Smooth muscle cell (in vitro differentiated cells): ENCODE results near the gene FYN. TPM values are rescaled to one million over a fixed set of nuclear protein-coding genes. Genes with fewer than 3 reads are reported as not detected.

Experiments used
- DNase-seq: peaks from one replicate; lab custom pipeline; 2025; ENCODE audit not compliant: unreplicated experiment; lab: John Stamatoyannopoulos, UW
- H2AFZ ChIP-seq: fragments of 200-600 bp; sonication (generic); 2 replicates; pipeline ENCODE4 v1.6.0; 2016; ENCODE audit warnings: antibody characterized with exemption, low read depth, mild to moderate bottlenecking
- H3F3A ChIP-seq: fragments of 200-600 bp; sonication (generic); 2 replicates; pipeline ENCODE4 v1.6.0; 2017; ENCODE audit warnings: antibody characterized with exemption, low read depth
- H3K27ac ChIP-seq: fragments of 200-600 bp; sonication (generic); 2 replicates; pipeline ENCODE4 v1.5.1; 2016; ENCODE audit warnings: low read depth, mild to moderate bottlenecking
- H3K27me3 ChIP-seq: fragments of 200-600 bp; sonication (generic); 2 replicates; pipeline ENCODE4 v1.6.1; 2016; ENCODE audit warnings: low read depth, mild to moderate bottlenecking
- H3K36me3 ChIP-seq: fragments of 200-600 bp; sonication (generic); 2 replicates; pipeline ENCODE4 v1.5.1; 2016; ENCODE audit warnings: low read depth
- H3K4me1 ChIP-seq: fragments of 200-600 bp; sonication (generic); 2 replicates; pipeline ENCODE4 v1.5.1; 2016; ENCODE audit warnings: low read depth
- H3K4me2 ChIP-seq: fragments of 200-600 bp; sonication (generic); 2 replicates; pipeline ENCODE4 v1.6.0; 2016; ENCODE audit warnings: mild to moderate bottlenecking
- H3K4me3 ChIP-seq: fragments of 200-600 bp; sonication (generic); 2 replicates; pipeline ENCODE4 v1.5.1; 2016; ENCODE audit warnings: mild to moderate bottlenecking
- H3K79me2 ChIP-seq: fragments of 200-600 bp; sonication (generic); 2 replicates; pipeline ENCODE4 v1.6.0; 2016; ENCODE audit warnings: low read depth, mild to moderate bottlenecking
- H3K9ac ChIP-seq: fragments of 200-600 bp; sonication (generic); 2 replicates; pipeline ENCODE4 v1.6.0; 2016; ENCODE audit warnings: low read depth
- H3K9me3 ChIP-seq: fragments of 200-600 bp; sonication (generic); replicated peaks from 2 replicates; pipeline ENCODE4 v1.5.1; 2016; ENCODE audit warnings: low read depth
- H4K20me1 ChIP-seq: fragments of 200-600 bp; sonication (generic); 2 replicates; pipeline ENCODE4 v1.6.0; 2016; ENCODE audit warnings: low read depth
- WGBS: methylation state at CpG from one replicate; pipeline ENCODE4 v1.1.7; 2016; ENCODE audit warnings: low lambda C conversion rate; 5-methylcytosine and 5-hydroxymethylcytosine counted together
- polyA plus RNA-seq: library from polyadenylated mRNA; unstranded; fragments of >200 nt; fragmentation: Nextera tagmentation; extraction: Ambion mirVana; gene quantifications from 2 replicates; pipeline ENCODE4 v1.2.1, GENCODE V29; 2016
- total RNA-seq: library from RNA; depleted of rRNA; stranded (reverse); fragments of >200 nt; gene quantifications from 2 replicates; pipeline ENCODE4 v1.2.3, GENCODE V29; 2014
- TF ChIP-seq, protein P1 (sequence below): fragments of 200-600 bp; sonication (generic); IDR thresholded peaks from 2 replicates; pipeline ENCODE4 v1.5.1; 2017; ENCODE audit warnings: borderline replicate concordance, mild to moderate bottlenecking, antibody characterized with exemption; ENCODE audit not compliant: insufficient read depth, poor library complexity, severe bottlenecking

The FYN gene
- total and polyA plus RNA-seq, 2 experiments from 2014 or later: 110 to 138 TPM

DNA sequence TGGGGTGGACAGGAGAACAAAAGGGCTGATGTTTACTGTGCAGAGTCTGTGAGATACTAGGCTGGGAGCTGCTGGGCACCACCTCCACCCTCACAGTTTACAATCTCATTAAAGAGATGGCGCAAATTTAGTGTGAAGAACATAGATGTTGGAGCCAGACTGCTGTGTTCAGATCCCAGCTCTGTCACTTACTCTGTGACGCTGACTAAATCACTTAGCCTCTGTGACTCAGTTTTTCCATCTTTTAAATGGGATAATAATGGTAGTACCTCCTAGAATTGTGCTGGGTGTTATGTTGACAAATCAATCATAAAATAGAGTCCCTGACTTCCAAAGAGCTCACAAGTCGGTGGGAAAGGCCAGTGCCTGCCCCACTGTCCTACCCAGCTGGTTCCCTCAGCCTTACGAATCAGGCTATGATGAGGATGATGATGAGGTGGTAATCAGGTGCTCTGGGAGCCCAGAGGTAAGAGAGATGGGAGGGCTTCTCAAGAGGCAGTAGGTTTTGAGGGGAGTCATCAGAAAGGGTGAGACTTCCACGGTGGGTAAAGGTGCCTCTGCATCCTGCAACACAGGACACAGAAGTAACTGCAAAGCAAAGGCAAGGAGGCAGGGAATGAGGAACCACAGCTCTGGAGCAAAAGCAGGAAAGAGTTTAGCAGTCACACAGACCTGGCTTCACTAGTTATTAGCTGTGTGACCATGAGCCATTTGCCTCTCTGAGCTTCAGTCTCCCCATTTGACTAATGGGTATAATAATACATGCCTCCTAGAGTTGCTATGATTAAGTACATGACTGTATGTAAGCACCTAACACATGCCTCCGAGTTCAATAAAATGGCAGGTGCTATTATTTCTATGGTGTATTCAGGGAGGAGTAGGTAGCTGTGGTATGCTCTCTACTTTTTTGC, 8.9 kb downstream of the FYN start:
- Histone ChIP-seq H4K20me1 (peaks cover 100% of the 10 kb centered on the region), H3K4me3 (no peak overlapping the region), H3K4me1 (peaks cover 24% of the 10 kb centered on the region), H2AFZ (no peak overlapping the region), H3K9ac (no peak overlapping the region), H3K4me2 (no peak overlapping the region), H3F3A (no peaks in the 10 kb centered on the region), H3K36me3 (no peaks in the 10 kb centered on the region), H3K9me3 (no peaks in the 10 kb centered on the region), H3K79me2 (peaks cover 99% of the 10 kb centered on the region), H3K27me3 (no peaks in the 10 kb centered on the region), H3K27ac (no peak overlapping the region)
- DNase-seq: no peak
- 98% methylated on average over 6 of the region's 6 CpGs for WGBS
- TF ChIP-seq, protein P1, sequence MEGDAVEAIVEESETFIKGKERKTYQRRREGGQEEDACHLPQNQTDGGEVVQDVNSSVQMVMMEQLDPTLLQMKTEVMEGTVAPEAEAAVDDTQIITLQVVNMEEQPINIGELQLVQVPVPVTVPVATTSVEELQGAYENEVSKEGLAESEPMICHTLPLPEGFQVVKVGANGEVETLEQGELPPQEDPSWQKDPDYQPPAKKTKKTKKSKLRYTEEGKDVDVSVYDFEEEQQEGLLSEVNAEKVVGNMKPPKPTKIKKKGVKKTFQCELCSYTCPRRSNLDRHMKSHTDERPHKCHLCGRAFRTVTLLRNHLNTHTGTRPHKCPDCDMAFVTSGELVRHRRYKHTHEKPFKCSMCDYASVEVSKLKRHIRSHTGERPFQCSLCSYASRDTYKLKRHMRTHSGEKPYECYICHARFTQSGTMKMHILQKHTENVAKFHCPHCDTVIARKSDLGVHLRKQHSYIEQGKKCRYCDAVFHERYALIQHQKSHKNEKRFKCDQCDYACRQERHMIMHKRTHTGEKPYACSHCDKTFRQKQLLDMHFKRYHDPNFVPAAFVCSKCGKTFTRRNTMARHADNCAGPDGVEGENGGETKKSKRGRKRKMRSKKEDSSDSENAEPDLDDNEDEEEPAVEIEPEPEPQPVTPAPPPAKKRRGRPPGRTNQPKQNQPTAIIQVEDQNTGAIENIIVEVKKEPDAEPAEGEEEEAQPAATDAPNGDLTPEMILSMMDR: no peak

DNA sequence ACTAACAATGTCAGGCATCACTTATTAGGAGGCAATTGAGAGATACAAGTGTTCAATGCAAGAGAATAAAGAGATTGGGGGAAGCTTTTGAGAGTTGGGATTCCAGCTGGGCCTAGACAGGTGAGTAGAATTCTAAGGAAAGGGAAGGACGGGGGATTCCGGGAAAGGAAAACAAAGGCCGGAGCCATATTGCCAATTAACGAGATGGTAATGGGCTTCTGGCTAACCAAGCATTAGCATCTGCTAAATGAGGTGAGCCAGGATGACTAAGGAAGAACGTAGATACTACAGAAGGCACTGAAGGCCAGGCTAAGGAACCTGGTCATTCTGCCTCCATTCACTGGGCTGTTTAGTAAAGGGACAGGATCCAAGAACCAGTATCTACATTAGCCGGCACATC, 10.5 kb downstream of the FYN start:
- Histone ChIP-seq H3F3A (no peaks in the 10 kb centered on the region), H3K4me1 (peaks cover 29% of the 10 kb centered on the region), H3K4me3 (no peak overlapping the region), H2AFZ (no peak overlapping the region), H3K79me2 (peaks cover 99% of the 10 kb centered on the region), H3K4me2 (no peak overlapping the region), H3K9me3 (no peaks in the 10 kb centered on the region), H3K36me3 (no peaks in the 10 kb centered on the region), H4K20me1 (peaks cover 99% of the 10 kb centered on the region), H3K27ac (no peak overlapping the region), H3K9ac (no peak overlapping the region), H3K27me3 (no peaks in the 10 kb centered on the region)
- TF ChIP-seq, protein P1: no peak
- 92% methylated on average over 6 of the region's 6 CpGs for WGBS
- no peak for DNase-seq

DNA sequence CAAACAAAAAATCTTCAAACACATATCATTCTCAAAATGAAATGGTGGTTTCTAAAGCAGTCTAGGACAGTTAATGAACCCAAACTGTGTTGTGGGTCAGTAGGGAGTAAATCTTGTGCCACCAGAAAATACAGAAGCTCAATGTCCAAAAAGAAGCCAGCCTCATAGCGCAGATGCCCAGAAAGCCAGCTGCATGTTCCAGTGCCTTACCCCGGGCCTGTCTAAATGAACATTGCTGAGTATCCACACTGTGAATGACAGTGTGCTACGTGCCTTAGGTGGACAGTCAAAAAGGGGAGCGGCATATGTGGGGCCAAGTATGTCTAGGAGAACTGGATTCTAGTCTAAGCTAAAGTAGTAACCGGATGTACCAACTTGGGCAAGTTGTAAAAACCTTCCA, 10.9 kb downstream of the FYN start:
- Histone ChIP-seq H3K9me3 (no peaks in the 10 kb centered on the region), H3K4me3 (no peak overlapping the region), H4K20me1 (peaks cover 97% of the 10 kb centered on the region), H3K4me2 (no peak overlapping the region), H3K9ac (no peak overlapping the region), H3K27ac (no peak overlapping the region), H3F3A (no peaks in the 10 kb centered on the region), H3K36me3 (no peaks in the 10 kb centered on the region), H2AFZ (no peak overlapping the region), H3K27me3 (no peaks in the 10 kb centered on the region), H3K4me1 (peaks cover 29% of the 10 kb centered on the region), H3K79me2 (peaks cover 99% of the 10 kb centered on the region)
- DNase-seq: no peak
- TF ChIP-seq, protein P1: no peak
- WGBS: 94% methylated on average over 5 of the region's 5 CpGs
